ENCODE measurements around the gene ETFDH. TPM values are rescaled to one million over a fixed set of nuclear protein-coding genes. Genes with fewer than 3 reads are reported as not detected.
"Not testable (repeated sequence)": the region's sequence is repeated elsewhere in the genome, so short reads cannot be mapped to it uniquely, and the experiment has no call there.

The ETFDH gene
- total RNA-seq, 3 donors from 2014 or later: 49.2 to 67.1 (median 50.2) TPM

DNA sequence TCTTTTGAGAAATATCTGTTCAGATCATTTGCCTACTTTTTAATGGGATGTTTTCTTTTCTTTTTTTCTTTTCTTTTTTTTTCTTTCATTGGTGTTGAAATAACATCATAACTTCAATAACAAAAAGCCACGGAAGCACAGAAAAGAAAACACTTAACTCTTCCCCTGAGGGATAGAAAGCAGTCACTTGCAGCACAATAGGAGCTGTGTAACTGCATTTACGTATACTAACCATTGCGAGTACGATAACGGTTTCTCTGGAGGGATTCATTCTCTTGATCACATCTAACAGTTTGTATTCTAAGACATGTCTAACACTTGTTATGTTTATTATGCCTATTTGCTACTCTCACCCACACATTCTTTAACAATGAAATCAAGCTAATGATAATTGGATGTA is 27.7 kb upstream of the ETFDH start:
- H3K36me3 ChIP-seq (ENCODE audit: low read depth): no peaks in the 10 kb centered on the region
- H3K9me3 ChIP-seq: no peaks in the 10 kb centered on the region
- TF ChIP-seq CTCF (IDR thresholded peaks at IDR 0.05): no peak
- intact Hi-C loops (cut with DNase I, micrococcal nuclease): no loop called here
- DNase-seq (no peak), ATAC-seq (no peak)
- H3K4me1 ChIP-seq (ENCODE audit: low read depth): no peaks in the 10 kb centered on the region
- no peak overlapping the region for H3K4me3 ChIP-seq

- Histone ChIP-seq H3K9me3 (no peaks in the 10 kb centered on the region), H3K36me3 (ENCODE audit: low read depth) (no peaks in the 10 kb centered on the region), H3K4me3 (no peak overlapping the region), H3K4me1 (ENCODE audit: low read depth) (no peaks in the 10 kb centered on the region)
- TF ChIP-seq CTCF (IDR thresholded peaks at IDR 0.05): no peak
- DNase-seq (no peak), ATAC-seq (no peak)
- intact Hi-C loops (cut with DNase I, micrococcal nuclease): no loop called here
Observed at GRCh38 chr4:158644760-158645159, 27.3 kb upstream of the ETFDH start.

DNA sequence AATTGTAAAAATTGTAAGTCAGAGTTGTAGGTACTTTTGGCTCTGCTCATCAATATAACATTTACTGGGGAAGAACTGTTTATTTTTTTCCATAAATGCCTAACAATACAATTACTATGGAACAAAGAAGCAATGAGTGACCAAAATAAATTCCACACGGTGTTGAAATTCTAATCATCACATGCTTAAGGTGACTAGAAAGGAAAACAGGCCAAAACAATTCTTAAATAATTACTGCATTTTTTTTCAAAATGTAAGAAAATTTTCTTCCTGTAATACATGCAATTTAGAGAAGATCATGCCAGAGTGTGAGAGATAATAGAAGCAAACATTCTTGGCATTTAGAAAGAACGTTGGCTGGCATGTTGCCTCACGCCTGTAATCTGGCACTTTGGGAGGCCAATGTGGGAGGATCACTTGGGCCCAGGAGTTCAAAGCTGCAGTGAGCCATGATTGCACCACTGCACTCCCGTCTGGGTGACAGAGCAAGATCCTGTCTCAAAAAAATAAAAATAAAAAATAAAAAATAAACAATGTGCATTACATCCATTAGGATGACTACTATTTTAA is 22.9 kb upstream of the ETFDH start:
- Histone ChIP-seq H3K9me3 (no peaks in the 10 kb centered on the region), H3K36me3 (ENCODE audit: low read depth) (no peaks in the 10 kb centered on the region), H3K4me1 (ENCODE audit: low read depth) (no peaks in the 10 kb centered on the region), H3K4me3 (no peak overlapping the region)
- no peak for TF ChIP-seq CTCF (IDR thresholded peaks at IDR 0.05)
- intact Hi-C loops (cut with DNase I, micrococcal nuclease): no loop called here
- no peak for DNase-seq
- no peak for ATAC-seq

DNA sequence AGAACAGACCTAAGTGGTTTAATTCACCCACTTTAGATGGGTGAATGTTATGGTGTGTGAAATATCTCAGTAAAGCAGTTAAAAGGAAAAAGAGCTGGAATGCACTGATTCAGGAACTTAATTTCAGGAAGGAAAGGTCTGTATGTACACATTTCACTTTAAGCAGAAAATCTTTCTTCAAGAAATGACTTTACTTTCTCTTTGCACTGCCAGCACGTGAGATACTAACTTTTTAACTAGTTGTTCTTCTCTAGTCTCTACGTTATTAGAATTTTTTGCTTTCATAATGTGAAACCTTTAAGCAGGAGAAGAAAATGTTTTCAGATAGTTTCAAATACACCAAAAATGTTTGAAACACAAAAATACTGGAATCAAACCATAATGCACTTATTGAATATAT is 19.2 kb upstream of the ETFDH start:
- intact Hi-C loops (cut with DNase I, micrococcal nuclease): no loop called here
- no peak for TF ChIP-seq CTCF (IDR thresholded peaks at IDR 0.05)

GRCh38 chr4:158656439-158656838 is 15.7 kb upstream of the ETFDH start:
- DNase-seq: no peak
- Histone ChIP-seq H3K4me3 (no peak overlapping the region), H3K9me3 (no peaks in the 10 kb centered on the region), H3K4me1 (ENCODE audit: low read depth) (no peaks in the 10 kb centered on the region), H3K36me3 (ENCODE audit: low read depth) (no peaks in the 10 kb centered on the region)
- intact Hi-C loops (cut with DNase I, micrococcal nuclease): no loop called here
- TF ChIP-seq CTCF (IDR thresholded peaks at IDR 0.05): no peak
- ATAC-seq: no peak

More for the DNA sequence above, 19.2 kb upstream of the ETFDH start:
- Histone ChIP-seq H3K4me3 (no peak overlapping the region), H3K36me3 (ENCODE audit: low read depth) (no peaks in the 10 kb centered on the region), H3K4me1 (ENCODE audit: low read depth) (no peaks in the 10 kb centered on the region), H3K9me3 (no peaks in the 10 kb centered on the region)
- no peak for ATAC-seq
- no peak for DNase-seq

- no peaks in the 10 kb centered on the region for H3K4me1 ChIP-seq (ENCODE audit: low read depth)
- no peak for DNase-seq
- no peaks in the 10 kb centered on the region for H3K36me3 ChIP-seq (ENCODE audit: low read depth)
- no peak for ATAC-seq
- no peak for TF ChIP-seq CTCF (IDR thresholded peaks at IDR 0.05)
- no peak overlapping the region for H3K4me3 ChIP-seq
- intact Hi-C loops (cut with DNase I, micrococcal nuclease): no loop called here
- no peaks in the 10 kb centered on the region for H3K9me3 ChIP-seq
Observed at GRCh38 chr4:158657291-158657690, 14.8 kb upstream of the ETFDH start.

- intact Hi-C loops (cut with DNase I, micrococcal nuclease); H3K9me3 ChIP-seq; H3K4me1 ChIP-seq (ENCODE audit: low read depth); ATAC-seq; H3K4me3 ChIP-seq; DNase-seq; H3K36me3 ChIP-seq (ENCODE audit: low read depth): not testable (repeated sequence)
Observed at GRCh38 chr4:158663255-158663654, 8.8 kb upstream of the ETFDH start.

- ATAC-seq; DNase-seq; H3K4me3 ChIP-seq; H3K9me3 ChIP-seq; intact Hi-C loops (cut with DNase I, micrococcal nuclease); H3K36me3 ChIP-seq (ENCODE audit: low read depth); H3K4me1 ChIP-seq (ENCODE audit: low read depth): not testable (repeated sequence)
Observed at GRCh38 chr4:158663707-158664625, 8.1 kb upstream of the ETFDH start.
